Fibroblast of lung (primary cell): Measurements from ENCODE around the gene C6orf62. TPM values are rescaled to one million over a fixed set of nuclear protein-coding genes. Genes with fewer than 3 reads are reported as not detected.
"Not testable (repeated sequence)": the region's sequence is repeated elsewhere in the genome, so short reads cannot be mapped to it uniquely, and the experiment has no call there.

ENCODE experiments used
- DNase-seq, 2 donors: peaks; one replicate each; pipeline versions ENCODE4 v3.0.0 to v3.0.0-alpha.2; 2010; ENCODE audit warnings: low read depth in 2 of 2
- H2AFZ ChIP-seq: 2 replicates; pipeline ENCODE4 v1.5.1; 2012; ENCODE audit warnings: low read length, control low read depth, inconsistent platforms
- H3K27ac ChIP-seq: 2 replicates; pipeline ENCODE4 v1.5.1; 2011; ENCODE audit warnings: low read length, control low read depth; ENCODE audit not compliant: insufficient read depth
- H3K27me3 ChIP-seq: 2 replicates; pipeline ENCODE4 v1.5.1; 2011; ENCODE audit warnings: mild to moderate bottlenecking, low read length; ENCODE audit not compliant: control insufficient read depth, insufficient read depth
- H3K36me3 ChIP-seq: 2 replicates; pipeline ENCODE4 v1.5.1; 2011; ENCODE audit warnings: low read length; ENCODE audit not compliant: control insufficient read depth, insufficient read depth
- H3K4me1 ChIP-seq: 2 replicates; pipeline ENCODE4 v1.5.1; 2011; ENCODE audit warnings: low read length; ENCODE audit not compliant: control insufficient read depth, insufficient read depth; ENCODE audit errors: extremely low read depth
- H3K4me2 ChIP-seq: 2 replicates; pipeline ENCODE4 v1.5.1; 2011; ENCODE audit warnings: low read length, control low read depth; ENCODE audit not compliant: insufficient read depth; ENCODE audit errors: extremely low read depth
- H3K4me3 ChIP-seq, 4 experiments: fragments of 200-600 bp in 1 of 4; sonication (generic) in 1 of 4; replicated peaks in 1 of 4; 2 replicates each; pipeline ENCODE4 v1.5.1; 2011 to 2016; ENCODE audit warnings: low read length in 4 of 4, low read depth in 3 of 4, mild to moderate bottlenecking in 3 of 4, control low read depth in 2 of 4, inconsistent platforms in 1 of 4, mixed read lengths in 1 of 4; ENCODE audit not compliant: insufficient read depth in 1 of 4; ENCODE audit errors: control extremely low read depth in 1 of 4
- H3K79me2 ChIP-seq: 2 replicates; pipeline ENCODE4 v1.5.1; 2012; ENCODE audit warnings: mild to moderate bottlenecking, low read length, inconsistent platforms; ENCODE audit not compliant: control insufficient read depth, insufficient read depth
- H3K9ac ChIP-seq: 2 replicates; pipeline ENCODE4 v1.5.1; 2011; ENCODE audit warnings: mild to moderate bottlenecking, low read length, control low read depth; ENCODE audit not compliant: insufficient read depth
- H3K9me3 ChIP-seq: 2 replicates; pipeline ENCODE4 v1.5.1; 2012; ENCODE audit warnings: low read depth, low read length; ENCODE audit not compliant: control insufficient read depth, insufficient read depth
- H4K20me1 ChIP-seq: 2 replicates; pipeline ENCODE4 v1.5.1; 2011; ENCODE audit warnings: low read length; ENCODE audit not compliant: control insufficient read depth, insufficient read depth; ENCODE audit errors: extremely low read depth
- EZH2 ChIP-seq: IDR thresholded peaks from 2 replicates; pipeline ENCODE4 v1.5.1; 2012; ENCODE audit warnings: low read length, control low read depth, mild to moderate bottlenecking; ENCODE audit errors: missing control alignments
- polyA plus RNA-seq, 2 donors: library from polyadenylated mRNA; depleted of rRNA in 1 of 2; stranded (reverse) in 1 of 2; unstranded in 1 of 2; fragments of >200 nt; gene quantifications; 2 replicates each; pipeline ENCODE4 v1.2.1, GENCODE V29; 2011 to 2012; ENCODE audit warnings: missing spikeins in 1 of 2
- total RNA-seq: library from RNA; depleted of rRNA; stranded (reverse); fragments of >200 nt; gene quantifications from 2 replicates; pipeline ENCODE4 v1.2.1, GENCODE V29; 2014
- TF ChIP-seq, protein P1 (sequence below), 2 donors: IDR thresholded peaks in 1 of 2; conservative IDR thresholded peaks in 1 of 2; 1 replicate in 1 of 2; 2 replicates in 1 of 2; pipeline ENCODE4 v1.5.1; 2011 to 2012; ENCODE audit warnings: low read length in 2 of 2, control low read depth in 1 of 2, inconsistent platforms in 1 of 2, low read depth in 1 of 2, mild to moderate bottlenecking in 1 of 2

The C6orf62 gene
- total and polyA plus RNA-seq, 2 donors (not counting 1 experiment from before 2014, with no cell fraction given): 103 to 147 TPM

DNA sequence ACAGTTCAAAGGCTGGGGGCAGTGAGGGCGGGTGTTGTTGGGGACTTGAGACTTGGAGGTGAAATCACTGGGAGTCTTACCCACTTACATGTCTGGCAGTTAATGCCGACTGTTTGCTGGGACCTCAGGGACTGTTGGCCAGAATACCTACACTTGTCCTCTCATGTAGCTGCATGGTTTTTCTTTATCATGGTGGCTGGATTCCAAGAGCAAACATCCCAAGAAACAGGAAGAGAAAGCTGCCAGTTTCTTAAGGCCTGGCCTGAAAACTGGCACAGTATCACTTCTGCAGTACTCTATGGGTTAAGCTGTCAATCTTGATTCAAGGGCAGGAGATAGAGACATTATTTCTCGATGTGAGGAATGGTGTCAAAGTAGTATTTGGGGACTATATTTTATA lies 19.8 kb upstream of the C6orf62 start:
- Histone ChIP-seq H3K36me3 (no peaks in the 10 kb centered on the region), H3K4me1 (peaks cover 8% of the 10 kb centered on the region), H3K4me3 (no peak overlapping the region), H4K20me1 (no peaks in the 10 kb centered on the region), H3K79me2 (no peaks in the 10 kb centered on the region), H3K4me2 (no peak overlapping the region), H3K9ac (no peak overlapping the region), H3K27me3 (peaks cover 6% of the 10 kb centered on the region), H3K9me3 (no peaks in the 10 kb centered on the region), H2AFZ (no peak overlapping the region), H3K27ac (no peak overlapping the region)
- no peak for DNase-seq
- TF ChIP-seq EZH2: no peak
- TF ChIP-seq, protein P1, sequence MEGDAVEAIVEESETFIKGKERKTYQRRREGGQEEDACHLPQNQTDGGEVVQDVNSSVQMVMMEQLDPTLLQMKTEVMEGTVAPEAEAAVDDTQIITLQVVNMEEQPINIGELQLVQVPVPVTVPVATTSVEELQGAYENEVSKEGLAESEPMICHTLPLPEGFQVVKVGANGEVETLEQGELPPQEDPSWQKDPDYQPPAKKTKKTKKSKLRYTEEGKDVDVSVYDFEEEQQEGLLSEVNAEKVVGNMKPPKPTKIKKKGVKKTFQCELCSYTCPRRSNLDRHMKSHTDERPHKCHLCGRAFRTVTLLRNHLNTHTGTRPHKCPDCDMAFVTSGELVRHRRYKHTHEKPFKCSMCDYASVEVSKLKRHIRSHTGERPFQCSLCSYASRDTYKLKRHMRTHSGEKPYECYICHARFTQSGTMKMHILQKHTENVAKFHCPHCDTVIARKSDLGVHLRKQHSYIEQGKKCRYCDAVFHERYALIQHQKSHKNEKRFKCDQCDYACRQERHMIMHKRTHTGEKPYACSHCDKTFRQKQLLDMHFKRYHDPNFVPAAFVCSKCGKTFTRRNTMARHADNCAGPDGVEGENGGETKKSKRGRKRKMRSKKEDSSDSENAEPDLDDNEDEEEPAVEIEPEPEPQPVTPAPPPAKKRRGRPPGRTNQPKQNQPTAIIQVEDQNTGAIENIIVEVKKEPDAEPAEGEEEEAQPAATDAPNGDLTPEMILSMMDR (conservative IDR thresholded peaks at IDR 0.05 in 1 of 2, IDR thresholded peaks at IDR 0.05 in 1 of 2; ENCODE audit: low read depth in 1 of 2, low read length in 2 of 2): no peak

DNA sequence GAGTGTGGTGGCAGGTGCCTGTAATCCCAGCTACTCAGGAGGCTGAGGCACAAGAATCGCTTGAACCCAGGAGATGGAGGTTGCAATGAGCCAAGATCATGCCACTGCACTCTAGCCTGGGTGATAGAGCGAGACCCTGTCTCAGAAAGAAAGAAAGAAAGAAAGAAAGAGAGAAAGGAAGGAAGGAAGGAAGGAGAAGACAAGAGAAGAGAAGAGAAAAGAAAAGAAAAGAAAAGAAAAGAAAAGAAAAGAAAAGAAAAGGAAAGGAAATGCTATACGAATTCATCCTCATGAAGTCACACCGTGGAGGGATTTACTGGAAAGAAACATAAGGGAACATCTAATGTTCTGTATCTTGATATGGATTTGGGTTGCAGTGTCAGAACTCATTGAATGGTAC lies 15.8 kb upstream of the C6orf62 start:
- not testable (repeated sequence) for H3K79me2 ChIP-seq, H3K9me3 ChIP-seq, H4K20me1 ChIP-seq, H3K27ac ChIP-seq, H3K4me3 ChIP-seq, H2AFZ ChIP-seq, H3K9ac ChIP-seq, H3K4me1 ChIP-seq, H3K4me2 ChIP-seq, DNase-seq, H3K27me3 ChIP-seq, H3K36me3 ChIP-seq

DNA sequence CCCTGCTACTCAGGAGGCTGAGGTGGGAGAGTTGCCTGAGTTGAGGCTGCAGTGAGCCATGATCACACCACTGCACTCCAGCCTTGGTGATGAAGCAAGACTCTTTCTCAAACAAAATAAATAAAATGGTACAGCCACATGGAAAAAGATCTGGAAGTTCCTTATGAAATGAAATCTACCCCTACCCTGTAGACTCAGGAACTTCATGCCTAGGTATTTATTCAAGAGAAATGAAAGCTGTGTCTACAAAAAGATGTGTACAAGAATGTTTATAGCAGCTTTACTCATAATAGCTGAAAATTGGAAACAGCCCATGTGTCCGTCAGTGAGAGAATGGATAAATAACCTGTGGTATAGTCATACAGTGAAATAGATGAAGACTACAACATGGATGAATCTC lies 15.2 kb upstream of the C6orf62 start:
- DNase-seq: no peak
- no peak overlapping the region for H2AFZ ChIP-seq
- no peaks in the 10 kb centered on the region for H3K79me2 ChIP-seq
- no peak overlapping the region for H3K4me3 ChIP-seq
- H3K9ac ChIP-seq: no peak overlapping the region
- TF ChIP-seq, protein P1 (conservative IDR thresholded peaks at IDR 0.05 in 1 of 2, IDR thresholded peaks at IDR 0.05 in 1 of 2; ENCODE audit: low read depth in 1 of 2, low read length in 2 of 2): no peak
- no peak for TF ChIP-seq EZH2
- no peaks in the 10 kb centered on the region for H3K36me3 ChIP-seq
- no peaks in the 10 kb centered on the region for H4K20me1 ChIP-seq
- H3K27ac ChIP-seq: no peak overlapping the region
- H3K27me3 ChIP-seq: peaks cover 6% of the 10 kb centered on the region
- H3K9me3 ChIP-seq: no peaks in the 10 kb centered on the region
- H3K4me1 ChIP-seq: no peaks in the 10 kb centered on the region
- H3K4me2 ChIP-seq: no peak overlapping the region

DNA sequence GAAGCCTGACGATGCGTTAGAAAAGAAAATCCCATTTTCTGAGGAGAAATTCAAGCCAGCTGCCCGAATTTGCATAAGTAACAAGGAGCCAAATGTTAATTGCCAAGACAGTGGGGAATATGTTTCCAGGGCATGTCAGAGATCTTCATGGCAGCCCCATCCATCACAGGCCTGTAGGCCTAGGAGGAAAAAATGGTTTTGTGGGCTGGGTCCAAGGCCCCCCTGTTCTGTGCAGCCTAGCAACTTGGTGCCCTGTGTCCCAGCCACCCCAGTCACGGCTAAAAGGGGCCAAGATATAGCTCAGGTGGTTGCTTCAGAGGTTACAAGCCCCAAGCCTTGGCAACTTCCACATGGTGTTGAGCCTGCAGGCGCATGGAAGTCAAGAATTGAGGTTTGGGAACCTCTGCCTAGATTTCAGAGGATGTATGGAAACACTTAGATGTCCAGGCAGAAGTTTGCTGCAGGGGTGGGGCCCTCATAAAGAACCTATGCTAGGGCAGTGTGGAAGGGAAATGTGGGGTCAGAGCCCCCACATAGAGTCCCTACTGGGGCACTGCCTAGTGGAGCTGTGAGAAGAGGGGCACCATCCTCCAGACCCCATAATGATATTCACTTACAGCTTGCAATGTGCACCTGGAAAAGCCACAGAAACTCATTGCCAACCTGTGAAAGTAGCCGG lies 12.6 kb upstream of the C6orf62 start:
- H2AFZ ChIP-seq, H3K36me3 ChIP-seq, DNase-seq, H3K9me3 ChIP-seq, H3K4me3 ChIP-seq, H3K27me3 ChIP-seq, H3K27ac ChIP-seq, H3K79me2 ChIP-seq, H3K4me1 ChIP-seq, H4K20me1 ChIP-seq, H3K4me2 ChIP-seq, H3K9ac ChIP-seq: not testable (repeated sequence)

DNA sequence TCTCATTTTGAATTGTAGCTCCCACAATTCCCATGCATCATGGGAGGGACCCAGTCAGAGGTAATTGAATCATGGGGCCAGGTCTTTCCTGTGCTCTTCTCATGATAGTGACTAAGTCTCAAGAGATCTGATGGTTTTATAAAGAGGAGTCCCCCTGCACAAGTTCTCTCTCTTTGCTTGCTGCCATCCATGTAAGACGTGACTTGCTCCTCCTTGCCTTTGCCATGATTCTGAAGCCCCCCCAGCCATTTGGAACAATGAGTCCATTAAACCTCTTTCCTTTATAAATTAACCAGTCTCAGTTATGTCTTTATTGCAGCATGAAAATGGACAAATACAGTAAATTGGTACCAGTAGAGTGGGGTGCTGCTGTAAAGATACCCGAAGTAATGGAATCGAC lies 11.7 kb upstream of the C6orf62 start:
- H3K27ac ChIP-seq, H3K79me2 ChIP-seq, H2AFZ ChIP-seq, H3K36me3 ChIP-seq, H3K4me3 ChIP-seq, H3K9me3 ChIP-seq, H4K20me1 ChIP-seq, H3K27me3 ChIP-seq, H3K9ac ChIP-seq, H3K4me2 ChIP-seq, H3K4me1 ChIP-seq, DNase-seq: not testable (repeated sequence)
